Measurements from ENCODE around the gene IRF8.

IRF8 gene

DNA sequence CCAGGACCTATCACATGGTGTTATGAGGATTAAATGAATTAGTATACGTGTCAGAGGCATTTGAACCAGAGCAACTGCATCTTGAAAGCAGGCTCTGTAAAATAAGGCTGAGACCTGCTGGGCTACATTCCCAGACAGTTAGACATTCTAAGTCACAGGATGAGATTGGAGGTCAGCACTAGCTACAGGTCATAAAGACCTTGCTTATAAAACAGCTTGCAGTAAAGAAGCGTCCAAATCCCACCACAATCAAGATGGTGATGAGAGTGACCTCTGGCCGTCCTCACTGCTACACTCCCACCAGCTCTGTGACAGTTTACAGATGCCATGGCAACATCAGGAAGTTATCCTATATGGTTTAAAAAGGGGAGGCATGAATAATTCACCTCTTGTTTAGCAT lies 71.8 kb downstream of the IRF8 start:
- Histone ChIP-seq H3K4me3 (ENCODE audit: low read depth, low read length) (no peak overlapping the region), H3K79me2 (no peaks in the 10 kb centered on the region), H3K4me1 (no peaks in the 10 kb centered on the region), H2AFZ (no peak overlapping the region), H3K4me2 (ENCODE audit: low read length) (no peak overlapping the region), H3K27me3 (ENCODE audit: control insufficient read depth, insufficient read depth, low read length) (no peaks in the 10 kb centered on the region), H3K9me3 (ENCODE audit: control insufficient read depth, low read length) (no peaks in the 10 kb centered on the region), H3K36me3 (ENCODE audit: control insufficient read depth, insufficient read depth, low read length) (no peaks in the 10 kb centered on the region), H3K9ac (no peak overlapping the region), H3K27ac (no peak overlapping the region)
- TF ChIP-seq, protein P1, sequence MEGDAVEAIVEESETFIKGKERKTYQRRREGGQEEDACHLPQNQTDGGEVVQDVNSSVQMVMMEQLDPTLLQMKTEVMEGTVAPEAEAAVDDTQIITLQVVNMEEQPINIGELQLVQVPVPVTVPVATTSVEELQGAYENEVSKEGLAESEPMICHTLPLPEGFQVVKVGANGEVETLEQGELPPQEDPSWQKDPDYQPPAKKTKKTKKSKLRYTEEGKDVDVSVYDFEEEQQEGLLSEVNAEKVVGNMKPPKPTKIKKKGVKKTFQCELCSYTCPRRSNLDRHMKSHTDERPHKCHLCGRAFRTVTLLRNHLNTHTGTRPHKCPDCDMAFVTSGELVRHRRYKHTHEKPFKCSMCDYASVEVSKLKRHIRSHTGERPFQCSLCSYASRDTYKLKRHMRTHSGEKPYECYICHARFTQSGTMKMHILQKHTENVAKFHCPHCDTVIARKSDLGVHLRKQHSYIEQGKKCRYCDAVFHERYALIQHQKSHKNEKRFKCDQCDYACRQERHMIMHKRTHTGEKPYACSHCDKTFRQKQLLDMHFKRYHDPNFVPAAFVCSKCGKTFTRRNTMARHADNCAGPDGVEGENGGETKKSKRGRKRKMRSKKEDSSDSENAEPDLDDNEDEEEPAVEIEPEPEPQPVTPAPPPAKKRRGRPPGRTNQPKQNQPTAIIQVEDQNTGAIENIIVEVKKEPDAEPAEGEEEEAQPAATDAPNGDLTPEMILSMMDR (IDR thresholded peaks at IDR 0.05) = no peak

Measured in parathyroid adenoma (tissue), 2 donors.